Upper lobe of left lung (tissue), 4 donors: ENCODE measurements around the gene PRKCA.

ENCODE experiments used
- CTCF ChIP-seq, 6 experiments: fragments of 450-650 bp in 4 of 6; fragments of 200-600 bp in 2 of 6; sonication (generic) in 2 of 6; IDR thresholded peaks; one replicate each; pipeline ENCODE4 v1.5.1; 2016 to 2019; ENCODE audit warnings: antibody characterized with exemption in 6 of 6
- EP300 ChIP-seq, 4 donors: sonication (generic); formaldehyde crosslinking; IDR thresholded peaks; one replicate each; pipeline ENCODE4 v1.5.1; 2017; ENCODE audit warnings: antibody characterized with exemption in 4 of 4, control low read depth in 2 of 4
- POLR2A ChIP-seq, 4 donors: fragments of 450-650 bp; IDR thresholded peaks; one replicate each; pipeline ENCODE4 v1.5.1; 2016 to 2017; ENCODE audit warnings: antibody characterized with exemption in 4 of 4, mild to moderate bottlenecking in 2 of 4
- POLR2AphosphoS5 ChIP-seq, 2 donors: sonication (generic); formaldehyde crosslinking; IDR thresholded peaks; one replicate each; pipeline ENCODE4 v1.5.1; 2017; ENCODE audit warnings: antibody characterized with exemption in 2 of 2

- TF ChIP-seq CTCF (IDR thresholded peaks at IDR 0.05): no peak
- no peak for TF ChIP-seq POLR2A (IDR thresholded peaks at IDR 0.05)
- no peak for TF ChIP-seq POLR2AphosphoS5 (IDR thresholded peaks at IDR 0.05)
- TF ChIP-seq EP300 (IDR thresholded peaks at IDR 0.05): no peak
Observed at GRCh38 chr17:66692421-66692690, 389.9 kb downstream of the PRKCA start.
